T-helper 2 cell (primary cell): ENCODE results near the gene TPM1.

Experiments used
- DNase-seq, 5 experiments: peaks; one replicate each; pipeline versions ENCODE4 v3.0.0 to v3.0.0-alpha.2; 2012 to 2022

Gene TPM1

GRCh38 chr15:63018639-63019038, 23.9 kb upstream of the TPM1 start:
- DNase-seq: no peak

DNA sequence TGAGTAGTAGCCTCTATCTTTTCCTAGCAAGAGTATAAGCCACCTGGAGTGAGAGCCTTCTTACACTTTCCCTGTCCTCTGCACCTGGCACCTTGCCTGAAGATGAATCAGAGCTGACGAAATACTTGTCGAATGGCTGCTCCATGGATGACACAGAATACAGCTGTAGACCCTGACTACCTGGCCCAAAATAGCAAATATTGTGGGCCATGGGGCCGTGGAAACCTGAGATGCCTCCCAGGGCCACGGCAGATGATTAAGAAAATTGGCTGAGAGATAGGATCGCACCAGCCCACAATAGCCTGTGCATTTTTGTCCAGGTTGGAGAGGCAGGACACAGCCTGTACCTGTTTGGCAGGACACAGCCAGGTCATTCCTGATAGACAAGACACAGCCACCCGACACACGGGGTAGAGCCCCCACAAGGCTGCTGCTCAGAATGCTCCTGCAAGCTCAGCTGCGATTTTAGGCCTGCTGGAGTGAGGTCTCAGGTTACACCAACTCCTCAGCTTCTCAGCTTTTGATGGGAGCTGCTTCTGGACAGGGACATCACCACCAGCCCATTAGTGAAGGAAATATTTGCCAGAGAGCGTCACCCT, 22.9 kb upstream of the TPM1 start:
- DNase-seq: no peak

DNA sequence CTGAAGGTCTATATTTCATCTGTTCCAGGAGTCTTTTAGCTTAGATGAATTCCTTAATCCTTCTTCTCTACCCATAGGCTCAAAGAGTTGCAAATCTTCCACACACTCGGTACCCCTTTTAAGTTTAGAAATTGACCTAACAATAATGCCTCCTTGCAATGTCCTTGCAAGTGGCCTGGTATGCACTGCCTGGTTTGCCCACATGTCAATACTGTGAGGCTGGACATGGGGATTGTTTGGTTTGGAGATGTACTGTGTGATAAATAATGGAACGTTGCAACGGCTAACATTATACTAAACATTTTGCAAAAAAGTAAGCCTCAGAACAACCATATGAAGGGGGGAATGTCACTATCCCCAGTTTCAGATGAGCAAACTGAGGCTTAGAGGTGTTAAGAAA, 22.4 kb upstream of the TPM1 start:
- no peak for DNase-seq

DNA sequence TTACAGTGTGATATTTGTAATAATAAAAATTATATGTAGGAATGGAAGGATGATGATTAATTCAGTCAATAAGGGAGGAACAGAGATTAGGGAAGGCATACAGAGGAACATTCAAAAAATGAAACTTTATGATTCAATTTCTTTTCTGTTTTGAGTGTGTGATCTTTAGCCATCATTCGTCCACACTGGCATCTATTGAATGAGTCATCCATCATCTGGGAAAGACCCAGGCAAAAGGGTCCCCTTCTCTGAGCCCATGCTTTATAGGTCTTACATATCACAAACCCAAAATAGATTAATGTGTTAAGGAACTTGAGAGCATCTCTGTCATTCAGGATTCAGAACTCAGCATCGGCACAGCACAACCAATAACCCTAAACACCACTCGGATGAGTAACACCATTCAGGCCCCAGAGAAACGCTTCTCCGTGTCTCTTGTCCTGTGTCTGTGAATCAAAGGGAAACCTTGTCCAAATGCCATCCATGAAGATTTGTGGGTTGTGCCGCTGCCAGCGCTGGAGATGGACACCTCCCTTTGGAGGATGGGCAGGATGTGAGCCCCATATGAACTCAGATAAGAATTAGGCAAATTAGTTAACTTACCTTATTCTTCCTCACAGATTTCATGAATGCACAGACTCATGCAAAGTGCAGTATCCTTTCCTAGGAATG, 21.7 kb upstream of the TPM1 start:
- no peak for DNase-seq

- no peak for DNase-seq
Measured at GRCh38 chr15:63022181-63022580, 20.4 kb upstream of the TPM1 start.

DNA sequence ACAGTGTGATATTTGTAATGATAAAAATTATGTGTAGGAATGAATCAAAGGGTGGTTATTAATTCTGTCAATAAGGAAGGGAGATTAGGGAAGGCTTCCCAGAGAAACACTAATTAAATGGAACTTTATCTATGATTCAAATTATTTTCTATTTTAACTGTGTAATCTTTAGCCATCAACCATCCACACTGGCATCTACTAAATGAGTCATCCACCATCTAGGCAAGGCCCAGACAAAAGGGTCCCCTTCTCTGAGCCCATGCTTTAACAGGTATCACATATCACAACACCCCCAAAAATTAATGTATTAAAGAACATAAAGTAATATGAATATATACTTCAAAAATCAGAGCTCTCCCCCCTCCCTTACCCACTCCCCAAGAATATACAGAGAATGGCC, 19.9 kb upstream of the TPM1 start:
- DNase-seq: no peak

GRCh38 chr15:63023351-63023945, 19.1 kb upstream of the TPM1 start:
- DNase-seq: no peak

GRCh38 chr15:63025460-63025859, 17.1 kb upstream of the TPM1 start:
- DNase-seq: no peak

DNA sequence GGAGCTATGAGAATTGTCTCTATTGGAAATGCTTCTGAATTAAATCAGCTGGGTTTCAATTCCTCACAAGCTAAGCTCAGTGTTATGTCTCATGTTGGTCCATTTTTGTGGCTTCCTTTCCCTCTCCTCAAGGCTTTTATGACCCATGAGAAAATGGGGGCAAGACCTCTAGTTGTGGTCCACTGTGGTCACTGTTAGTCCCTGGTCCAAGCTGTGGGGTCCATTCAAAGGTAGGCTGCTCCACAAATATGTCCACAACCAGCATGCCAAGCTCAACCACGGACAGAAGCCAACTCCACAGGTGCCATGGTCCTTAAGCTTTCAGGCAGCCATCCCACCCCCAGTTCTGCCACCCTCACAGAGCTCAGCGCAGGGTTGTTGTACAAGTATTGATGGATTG, 14.9 kb upstream of the TPM1 start:
- DNase-seq: no peak

GRCh38 chr15:63028442-63029110, 14.0 kb upstream of the TPM1 start:
- no peak for DNase-seq

DNA sequence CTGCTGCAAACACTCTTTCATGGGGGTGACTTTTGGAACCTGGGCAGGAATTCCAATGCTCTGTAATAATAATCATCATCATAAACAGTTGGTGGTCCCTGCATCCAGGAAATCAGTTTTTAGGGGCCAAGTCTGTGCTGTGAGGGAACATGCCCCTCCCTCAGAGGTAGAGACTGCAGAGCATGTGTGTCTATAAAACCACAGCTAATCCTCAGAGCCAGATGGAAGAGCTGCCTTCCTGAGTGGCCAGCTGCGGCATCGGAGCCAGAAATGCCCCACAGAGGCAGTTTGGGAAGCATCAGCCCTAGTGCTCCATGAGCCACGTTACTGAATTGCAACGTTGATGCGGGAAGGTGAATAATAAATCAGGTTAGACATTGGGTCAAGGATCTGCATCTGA, 12.9 kb upstream of the TPM1 start:
- no peak for DNase-seq

- no peak for DNase-seq
Measured at GRCh38 chr15:63030101-63030551, 12.4 kb upstream of the TPM1 start.

DNA sequence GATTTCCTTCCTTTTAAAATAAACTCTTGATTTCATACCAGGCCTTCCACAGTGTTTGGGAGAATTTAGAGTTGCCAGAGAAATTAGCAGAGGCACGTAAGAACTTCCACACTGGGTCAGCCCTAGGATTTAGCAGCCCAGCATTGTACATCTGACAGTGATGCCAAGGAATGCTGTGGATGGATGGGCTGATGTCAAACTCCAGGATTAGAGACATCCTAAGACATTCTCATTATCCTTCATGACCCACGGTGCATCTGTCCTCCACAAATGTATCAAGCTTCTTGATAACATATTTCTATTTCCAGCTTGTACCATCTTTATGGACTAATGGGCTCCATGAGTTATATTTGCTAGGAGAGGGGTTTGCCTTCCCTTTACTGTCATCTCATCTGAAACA, 8.0 kb upstream of the TPM1 start:
- DNase-seq: no peak

DNA sequence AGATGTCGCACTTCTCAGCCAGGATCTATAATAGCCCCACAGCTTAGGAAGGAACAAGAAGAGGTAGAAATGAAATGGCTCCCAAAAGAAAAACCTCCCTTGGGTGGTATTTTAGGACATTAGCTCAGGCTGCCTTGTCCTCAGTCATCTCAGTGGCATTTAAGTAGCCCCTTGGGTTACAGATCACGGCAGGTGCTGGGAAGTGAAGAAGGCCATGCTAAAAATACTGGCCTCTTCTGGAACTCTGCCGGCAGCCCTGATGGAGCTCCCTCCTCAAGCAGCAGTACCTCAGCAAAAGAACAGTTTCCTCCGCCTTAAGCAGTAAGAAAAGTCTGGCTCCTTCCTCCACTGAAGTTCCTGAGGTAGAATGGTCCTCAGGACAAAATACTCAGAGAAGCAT, 7.3 kb upstream of the TPM1 start:
- no peak for DNase-seq

- DNase-seq: no peak
Measured at GRCh38 chr15:63035977-63036376, 6.6 kb upstream of the TPM1 start.

- no peak for DNase-seq
Measured at GRCh38 chr15:63037976-63038720, 4.4 kb upstream of the TPM1 start.

GRCh38 chr15:63038926-63039673, 3.4 kb upstream of the TPM1 start:
- DNase-seq: no peak

DNA sequence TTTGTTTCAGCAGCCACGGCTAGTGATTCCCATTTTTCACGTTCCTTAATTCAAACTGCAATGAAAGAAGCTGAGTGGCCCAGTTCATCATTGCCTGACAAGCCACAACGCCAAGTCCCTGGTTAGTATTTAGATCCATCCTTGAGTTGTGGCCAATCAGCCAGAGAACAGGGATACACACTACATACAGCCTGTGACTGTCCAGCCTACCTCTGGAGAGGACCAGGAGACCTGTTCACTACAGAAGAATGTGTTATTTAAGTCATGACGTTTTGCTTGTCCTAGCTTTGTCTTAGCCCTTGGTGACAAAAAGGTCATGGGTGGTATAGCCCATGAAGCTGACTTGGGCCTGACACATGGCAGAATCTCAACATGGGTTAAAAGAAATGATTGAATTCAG, 2.7 kb upstream of the TPM1 start:
- DNase-seq: no peak

DNA sequence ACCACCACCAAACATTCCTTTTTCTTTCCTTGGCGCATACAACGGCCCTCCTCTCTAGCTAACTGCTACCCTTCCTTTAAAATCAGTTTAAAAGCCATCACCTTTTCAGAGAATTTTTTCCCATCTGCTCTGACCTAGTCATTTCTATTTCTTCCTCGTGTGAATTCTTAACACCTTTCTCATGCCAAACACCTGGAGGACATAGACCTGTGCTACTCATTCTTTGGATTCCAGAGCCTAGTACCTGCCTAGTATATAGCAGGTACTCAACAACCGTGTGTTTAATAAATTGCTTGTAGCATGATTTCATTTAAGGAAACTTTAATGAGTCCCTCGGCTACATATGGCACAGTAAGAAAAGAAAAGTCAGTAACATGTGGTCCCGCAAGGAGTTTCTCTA, 2.0 kb upstream of the TPM1 start:
- no peak for DNase-seq

- no peak for DNase-seq
Measured at GRCh38 chr15:63040954-63041353, 1.6 kb upstream of the TPM1 start.

GRCh38 chr15:63041402-63041973, 1.1 kb upstream of the TPM1 start:
- no peak for DNase-seq

DNA sequence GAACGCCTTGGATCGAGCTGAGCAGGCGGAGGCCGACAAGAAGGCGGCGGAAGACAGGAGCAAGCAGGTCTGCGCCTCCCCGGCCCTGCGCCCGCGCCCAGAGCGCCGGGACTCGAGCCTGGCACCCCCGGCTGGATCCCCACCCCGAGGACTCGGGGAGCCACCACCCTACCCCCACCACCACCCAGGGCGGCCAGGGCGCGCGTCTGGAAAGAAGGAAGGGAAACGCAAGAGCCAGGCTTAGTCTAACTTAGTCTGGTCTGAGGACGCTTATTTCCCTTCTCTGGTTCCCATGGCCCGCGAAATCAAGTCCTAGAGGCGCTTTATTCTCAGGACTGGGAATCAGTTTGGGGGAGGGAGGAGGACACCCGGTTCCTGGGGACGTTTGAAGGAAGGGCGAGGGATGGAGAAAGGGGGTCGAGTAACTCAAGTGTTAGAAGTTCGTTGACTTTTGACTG, 359 bp downstream of the TPM1 start:
- peak in 1 of 5 experiments; percentile 6 for DNase-seq
